HPDE6-E6E7 (cell line): Measurements from ENCODE around the gene PHF19.

Source experiments
- DNase-seq: peaks from one replicate; pipeline ENCODE4 v3.0.0; 2011; ENCODE audit warnings: missing footprints; ENCODE audit errors: extremely low spot score

PHF19 gene

DNA sequence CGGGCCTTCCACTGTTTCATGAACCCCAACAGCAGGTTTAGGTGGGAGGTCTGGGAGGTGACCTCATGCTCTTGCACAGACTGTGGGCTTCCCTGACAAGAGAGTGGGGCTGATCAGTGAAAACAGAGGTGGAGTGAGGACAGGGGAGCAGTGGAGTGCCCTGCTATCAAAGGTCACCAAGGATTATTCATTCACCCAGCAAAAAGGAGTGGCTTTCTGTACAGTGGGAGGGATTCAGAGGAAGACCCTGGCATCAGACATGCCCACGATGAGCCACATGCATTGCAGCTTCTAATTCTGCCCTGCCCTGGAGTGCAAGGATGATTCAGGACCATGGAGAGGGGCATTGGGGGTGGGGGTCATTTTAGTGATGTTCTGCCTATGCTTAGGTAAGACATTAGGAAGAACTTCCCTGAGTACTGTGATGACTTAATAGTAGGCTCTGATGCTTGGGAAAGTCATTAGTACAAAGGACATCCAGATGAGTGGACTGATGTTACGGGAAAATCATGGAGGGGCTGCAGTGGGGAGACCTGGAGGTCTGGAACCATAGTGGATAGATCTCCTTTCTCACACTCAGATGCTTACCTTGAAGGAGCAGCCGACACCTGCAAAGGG lies 36.8 kb upstream of the PHF19 start:
- DNase-seq = no peak

DNA sequence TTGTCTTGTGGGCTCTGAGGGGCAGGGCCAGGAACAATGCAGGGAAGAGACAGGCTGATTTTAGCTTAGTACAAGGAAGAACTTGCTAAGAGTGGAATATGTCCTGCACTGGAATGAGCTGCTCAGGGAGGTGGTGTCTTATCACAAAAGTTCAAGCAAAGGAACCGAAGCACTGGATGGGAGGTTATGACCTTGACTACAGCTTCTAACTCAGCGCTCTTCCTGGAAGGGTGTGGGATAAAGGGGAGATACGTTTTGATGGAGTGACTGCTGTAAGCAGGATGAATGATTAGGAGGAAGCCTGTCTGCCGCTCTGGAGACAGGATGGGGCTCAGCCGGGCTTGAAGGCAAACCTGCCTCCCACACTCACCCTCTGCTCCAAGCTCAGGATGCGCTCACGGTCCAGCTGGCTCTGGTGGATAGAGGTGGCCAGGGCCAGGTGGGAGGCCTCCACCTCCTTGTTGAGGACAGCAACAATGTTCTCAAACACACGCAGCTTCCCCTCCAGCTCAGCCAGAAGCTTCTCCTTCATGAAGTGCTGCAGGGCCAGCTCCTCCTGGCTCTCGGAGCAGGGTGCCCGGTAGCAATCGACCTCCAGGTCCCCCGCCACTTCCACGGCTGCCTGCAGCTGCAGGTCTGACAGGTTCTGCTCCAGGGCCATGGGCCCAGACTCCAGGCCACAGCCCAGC lies 36.1 kb upstream of the PHF19 start:
- DNase-seq = no peak

DNA sequence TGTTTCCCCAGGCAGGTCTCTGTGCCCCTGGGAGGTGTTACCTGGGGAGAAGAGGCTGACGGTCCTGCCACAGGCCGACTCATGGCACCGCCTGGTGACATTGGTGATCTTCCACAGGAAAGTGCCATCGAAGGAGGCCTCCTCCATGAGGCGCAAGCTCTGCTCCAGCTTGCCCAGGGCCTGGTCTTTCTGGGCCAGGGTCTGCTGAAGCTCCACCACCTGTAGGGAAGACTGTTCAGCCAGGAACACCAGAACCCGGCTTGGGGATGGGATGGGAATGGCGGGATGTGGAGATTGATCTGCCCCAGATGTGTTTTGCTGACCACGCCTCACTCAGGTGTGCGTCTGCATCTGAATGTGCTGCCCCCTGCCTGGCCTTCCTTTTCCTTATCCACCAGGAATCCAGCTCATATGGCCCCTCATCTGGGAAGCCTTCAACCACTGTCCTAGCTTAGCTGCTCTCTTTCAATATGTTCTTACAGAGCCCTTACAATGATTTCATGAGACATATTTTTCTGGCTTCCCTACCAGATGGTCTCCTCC lies 34.4 kb upstream of the PHF19 start:
- no peak for DNase-seq

DNA sequence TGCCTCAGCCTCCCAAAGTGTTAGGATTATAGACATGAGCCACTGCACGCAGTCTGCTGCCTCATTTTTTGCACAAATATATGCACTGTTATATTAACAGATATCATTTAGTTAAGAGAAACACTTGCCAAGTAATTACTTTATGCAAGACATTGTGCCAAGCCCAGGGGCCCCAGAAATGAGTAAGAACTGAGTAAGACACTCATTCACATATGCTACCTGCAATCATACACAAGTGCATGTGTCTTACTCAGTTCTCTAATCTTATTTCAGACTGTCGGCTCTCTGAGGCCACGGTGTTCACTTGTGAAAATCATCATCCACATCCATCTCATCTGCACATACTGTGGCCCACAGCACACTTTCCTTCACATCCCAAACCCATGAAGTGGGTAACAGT lies 33.7 kb upstream of the PHF19 start:
- no peak for DNase-seq

DNA sequence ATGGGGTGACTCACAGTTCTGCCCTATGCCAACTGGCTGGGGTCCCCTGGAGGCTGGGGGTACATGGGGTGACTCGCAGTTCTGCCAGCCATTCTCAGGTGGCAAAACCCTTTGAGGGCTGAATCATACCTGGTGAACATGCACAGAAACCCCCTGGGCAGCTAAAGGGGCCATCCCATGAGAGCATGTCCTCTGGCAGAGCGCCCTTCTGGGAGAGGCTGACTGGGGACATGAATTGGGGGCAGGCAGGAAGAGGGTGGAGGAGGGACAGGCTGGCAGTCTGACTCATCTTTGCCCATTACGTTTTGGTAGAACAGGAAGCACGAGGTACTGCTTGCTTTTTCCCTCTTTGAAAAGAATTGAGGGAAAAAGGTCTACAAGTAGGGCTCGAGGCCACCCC lies 32.9 kb upstream of the PHF19 start:
- no peak for DNase-seq

DNA sequence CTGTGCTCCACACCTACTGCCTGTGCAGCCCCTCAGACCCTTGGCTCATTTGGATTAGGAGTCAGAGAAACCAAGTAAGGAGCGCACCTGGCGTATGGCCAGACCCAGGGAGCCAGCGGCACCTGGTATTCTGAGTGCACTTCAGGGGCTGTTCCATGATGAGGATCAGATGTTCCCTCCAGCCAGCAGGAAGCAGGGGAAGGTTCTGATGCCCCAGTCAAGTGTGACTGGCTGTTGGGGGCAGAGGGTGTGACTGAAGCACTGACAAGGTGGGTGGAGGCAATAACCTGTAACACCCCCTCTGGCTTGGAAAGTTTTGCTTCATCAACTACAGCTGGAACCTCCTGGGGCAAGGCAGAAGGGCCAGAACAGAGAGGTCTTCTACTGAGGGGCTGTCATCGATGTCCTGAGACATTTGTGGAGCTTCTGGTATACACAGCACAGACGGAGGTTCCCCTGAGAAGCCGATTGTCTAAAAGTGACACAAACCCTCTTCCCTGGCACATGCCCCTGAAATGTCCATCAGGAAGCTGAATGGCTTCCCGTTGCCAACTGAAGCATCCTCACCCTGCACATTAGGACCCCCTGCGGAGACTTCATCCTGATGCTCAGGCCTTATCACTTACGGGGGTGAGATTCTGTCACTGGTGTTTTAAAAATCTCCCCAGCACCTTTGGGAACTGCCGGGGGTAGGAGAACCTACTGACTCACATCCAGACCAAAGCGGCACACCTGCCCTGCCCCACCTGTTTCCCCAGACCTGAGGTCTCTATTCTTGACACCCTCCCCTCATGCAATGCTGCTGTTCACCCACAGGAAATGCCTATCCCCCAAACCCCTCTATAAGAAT lies 28.6 kb upstream of the PHF19 start:
- DNase-seq = no peak

DNA sequence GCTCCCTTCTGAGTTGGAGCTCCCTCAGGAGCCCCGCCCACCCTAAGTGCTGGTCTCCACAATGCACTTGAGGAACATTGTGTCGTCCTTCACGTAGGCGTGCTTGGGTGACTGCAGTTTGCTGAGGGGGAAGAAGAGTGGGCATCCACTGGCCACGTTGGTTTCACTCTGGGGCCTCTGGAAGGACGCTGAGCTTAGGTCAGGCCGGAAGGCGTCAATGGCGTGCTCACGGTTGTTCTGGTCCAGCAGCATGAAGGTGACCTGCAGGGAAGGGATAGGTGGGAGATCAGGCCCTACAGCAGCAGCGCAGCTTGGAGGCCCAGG lies 28.0 kb upstream of the PHF19 start:
- DNase-seq = no peak

DNA sequence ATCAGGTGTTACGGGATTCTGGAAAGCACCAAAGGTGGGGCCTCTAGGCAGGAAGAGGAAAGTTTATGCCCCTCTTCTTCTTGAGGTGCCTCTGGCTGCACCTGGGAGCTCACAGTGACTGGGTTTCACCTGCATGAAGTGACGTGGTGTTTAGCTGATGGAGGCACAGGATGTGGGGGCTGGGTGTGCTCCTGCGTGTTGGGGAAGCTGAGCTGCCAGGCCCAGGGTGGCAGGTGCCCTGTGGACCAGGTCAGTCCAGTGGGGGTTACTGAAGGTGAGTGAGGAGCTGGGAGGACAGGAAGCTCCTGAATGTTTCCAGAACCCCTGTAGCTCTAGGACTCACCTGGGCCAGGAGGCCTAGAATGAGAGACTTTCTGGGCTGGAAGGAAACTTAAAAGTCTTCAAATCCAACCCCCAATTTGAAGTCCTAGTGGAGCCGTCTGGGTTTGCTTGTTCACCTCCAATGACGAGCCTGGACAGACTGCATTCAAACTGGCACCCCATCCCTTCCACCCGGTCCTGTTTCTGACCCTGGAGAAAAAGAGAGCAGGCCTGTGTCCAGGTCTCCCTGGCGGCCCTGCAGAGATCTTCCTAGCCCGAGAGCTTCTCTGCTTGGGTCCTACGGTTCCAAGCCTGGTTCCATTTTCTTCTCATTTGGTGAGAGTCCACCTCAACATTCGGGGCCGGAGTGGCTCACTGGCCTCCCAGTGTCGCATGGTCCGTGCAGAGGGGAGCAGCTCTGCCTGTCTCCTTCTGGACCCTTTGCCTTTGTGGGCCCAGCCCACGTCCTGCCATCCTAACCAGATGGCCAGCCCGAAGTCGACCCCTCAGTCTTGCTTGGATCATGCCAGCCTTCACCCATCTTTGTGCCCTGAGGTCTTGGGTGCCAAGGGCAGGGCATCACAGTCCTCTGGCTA lies 27.3 kb upstream of the PHF19 start:
- DNase-seq = no peak

DNA sequence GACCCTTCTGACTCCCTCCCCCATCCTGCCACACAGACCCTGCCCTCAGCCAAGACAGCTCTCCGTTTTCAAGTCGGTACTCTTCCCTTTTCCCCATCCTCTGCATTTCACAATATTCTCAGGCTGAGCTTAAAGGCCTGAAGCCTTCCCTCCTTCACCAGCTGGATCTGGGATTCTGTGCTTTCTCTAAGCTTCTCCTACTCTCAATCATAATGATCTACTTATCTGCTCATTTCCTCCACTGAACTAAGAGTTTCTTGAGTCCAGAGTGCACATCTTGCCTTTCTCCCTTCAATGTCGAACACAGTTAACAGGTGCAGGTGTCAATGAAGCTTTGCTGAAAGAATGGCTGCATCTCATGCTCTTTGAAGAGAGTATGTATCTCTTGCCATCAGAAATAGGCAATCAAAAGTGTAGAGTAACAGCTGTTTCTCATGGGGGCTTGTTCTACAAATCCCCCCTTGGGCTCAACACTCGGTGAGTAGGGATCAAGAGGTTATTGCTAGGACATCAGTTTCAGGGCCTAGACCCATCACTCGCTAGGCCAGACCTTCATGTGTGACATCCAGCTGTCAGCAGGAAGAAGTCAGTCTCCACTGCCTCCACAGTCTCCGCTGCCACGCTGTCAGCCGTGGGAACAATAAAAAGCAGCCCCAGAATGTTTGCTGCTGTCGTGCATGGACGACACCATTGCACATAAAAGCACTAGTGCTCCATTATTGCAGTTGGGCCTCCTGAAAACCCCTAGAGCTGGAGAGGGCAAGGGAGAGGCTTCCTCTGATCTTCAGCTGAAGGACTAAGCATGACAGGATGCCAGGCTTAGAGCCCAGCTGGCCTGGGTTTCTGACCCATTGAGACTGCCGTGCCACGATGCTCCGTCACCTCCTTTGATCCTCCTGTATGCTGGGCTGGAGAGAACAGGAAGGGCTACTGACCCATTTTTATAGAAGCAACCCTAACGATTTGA lies 25.9 kb upstream of the PHF19 start:
- no peak for DNase-seq

DNA sequence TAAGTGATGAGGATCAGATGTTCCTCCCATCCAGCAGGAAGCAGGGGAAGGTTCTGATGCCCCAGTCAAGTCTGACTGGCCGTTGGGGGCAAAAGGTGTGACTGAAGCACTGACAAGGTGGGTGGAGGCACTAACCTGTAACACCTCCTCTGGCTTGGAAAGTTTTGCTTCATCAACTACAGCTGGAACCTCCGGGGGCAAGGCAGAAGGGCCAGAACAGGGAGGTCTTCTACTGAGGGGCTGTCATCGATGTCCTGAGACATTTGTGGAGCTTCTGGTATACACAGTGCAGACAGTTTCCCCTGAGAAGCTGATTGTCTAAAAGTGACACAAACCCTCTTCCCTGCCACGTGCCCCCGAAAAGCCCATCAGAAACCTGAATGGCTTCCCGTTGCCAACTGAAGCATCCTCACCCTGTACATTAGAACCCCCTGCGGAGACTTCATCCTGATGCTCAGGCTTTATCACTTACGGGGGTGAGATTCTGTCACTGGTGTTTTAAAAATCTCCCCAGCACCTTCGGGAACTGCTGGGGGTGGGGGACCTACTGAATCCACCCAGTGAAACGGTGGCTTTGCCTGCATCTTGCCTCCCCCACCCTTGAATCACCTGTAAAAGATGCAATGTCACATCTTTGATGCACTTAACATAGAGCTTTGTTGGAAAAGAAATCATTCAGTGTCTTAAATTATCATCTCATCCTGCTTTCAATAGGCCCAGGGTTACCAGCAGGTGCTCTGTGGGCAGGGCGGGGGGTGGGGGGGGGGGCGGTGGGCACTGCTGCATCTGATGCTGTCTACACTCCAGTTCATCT lies 25.0 kb upstream of the PHF19 start:
- DNase-seq = no peak

DNA sequence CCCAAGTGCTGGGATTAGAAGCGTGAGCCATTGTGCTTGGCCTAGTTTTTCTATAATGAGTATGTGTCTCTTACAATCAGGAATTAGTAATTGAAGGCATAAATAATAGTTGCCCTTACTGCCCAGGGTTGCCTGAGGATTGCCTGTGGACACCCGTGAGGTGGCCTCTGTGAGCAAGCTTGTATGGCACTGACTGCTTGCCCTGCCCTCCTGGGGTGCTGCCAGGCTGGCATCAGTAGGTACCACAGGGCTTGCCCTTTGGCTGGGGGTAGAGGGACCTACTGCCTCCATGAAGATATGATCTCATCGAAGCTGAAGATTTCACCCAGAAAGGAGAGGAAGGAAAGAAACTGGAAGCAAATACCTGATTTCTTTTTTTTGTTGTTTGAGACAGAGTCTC lies 23.8 kb upstream of the PHF19 start:
- DNase-seq = no peak

DNA sequence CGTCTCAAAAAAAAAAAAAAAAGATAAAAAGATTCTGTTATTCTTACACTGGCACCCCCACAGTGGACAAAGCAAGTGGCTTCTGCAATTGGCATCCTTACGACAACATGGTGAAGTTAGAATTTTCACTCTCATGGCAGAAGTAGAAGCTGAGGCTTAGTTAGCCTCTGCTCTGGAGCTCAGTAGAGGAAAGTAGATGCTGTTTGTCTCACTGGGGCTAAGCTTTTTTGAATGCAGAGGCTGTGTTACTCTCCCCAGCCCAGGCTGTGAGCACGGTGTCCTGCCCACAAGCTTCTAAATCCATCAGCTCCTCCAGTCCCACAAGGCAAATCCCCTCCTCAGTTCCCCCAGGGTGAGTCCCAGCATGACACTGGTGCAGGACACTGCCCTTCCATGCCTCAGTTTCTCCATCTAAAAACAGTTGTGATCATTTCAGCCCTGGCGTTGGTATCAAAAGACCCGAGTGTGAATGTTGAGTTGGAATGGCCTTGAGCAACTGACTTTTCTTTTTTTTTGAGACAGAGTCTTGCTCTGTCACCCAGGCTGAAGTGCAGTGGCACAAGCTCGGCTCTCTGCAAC lies 22.6 kb upstream of the PHF19 start:
- no peak for DNase-seq

DNA sequence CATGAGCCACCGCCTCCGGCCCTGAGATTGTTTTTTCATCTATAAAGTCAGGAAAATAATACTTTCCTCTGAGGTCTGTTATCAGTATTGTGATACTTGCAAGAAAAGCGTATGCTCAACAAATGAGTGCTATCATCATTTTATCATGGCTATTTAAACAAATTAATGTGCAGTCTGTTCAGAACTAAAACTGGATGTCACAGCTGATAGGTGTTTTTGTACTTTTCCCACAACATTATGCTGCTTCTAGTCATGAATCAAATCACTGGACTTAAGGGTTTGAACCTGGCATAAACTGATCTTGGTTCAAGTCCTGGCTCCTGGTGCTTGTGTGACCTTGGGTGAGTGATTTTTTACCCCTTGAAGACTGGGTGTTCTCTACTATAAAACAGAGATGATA lies 21.4 kb upstream of the PHF19 start:
- no peak for DNase-seq

DNA sequence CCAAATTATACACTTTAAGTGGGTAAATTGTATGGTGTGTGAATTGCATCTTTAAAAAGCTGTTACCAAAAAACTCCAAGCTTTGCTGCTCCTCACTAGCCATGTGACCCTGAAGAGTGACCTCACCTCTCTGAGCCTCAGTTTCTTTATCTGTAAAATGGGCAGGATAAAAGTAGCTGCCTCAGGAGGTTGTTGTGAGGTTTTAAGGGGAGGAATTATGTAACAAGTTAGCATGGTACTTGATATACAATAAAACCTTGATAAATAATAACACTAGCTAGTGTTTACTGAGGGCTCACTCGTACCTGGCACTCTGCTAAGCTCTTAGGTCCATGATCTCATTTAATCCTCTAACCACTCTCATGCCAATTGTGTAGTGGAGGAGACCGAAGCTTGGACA lies 19.0 kb upstream of the PHF19 start:
- DNase-seq = no peak

DNA sequence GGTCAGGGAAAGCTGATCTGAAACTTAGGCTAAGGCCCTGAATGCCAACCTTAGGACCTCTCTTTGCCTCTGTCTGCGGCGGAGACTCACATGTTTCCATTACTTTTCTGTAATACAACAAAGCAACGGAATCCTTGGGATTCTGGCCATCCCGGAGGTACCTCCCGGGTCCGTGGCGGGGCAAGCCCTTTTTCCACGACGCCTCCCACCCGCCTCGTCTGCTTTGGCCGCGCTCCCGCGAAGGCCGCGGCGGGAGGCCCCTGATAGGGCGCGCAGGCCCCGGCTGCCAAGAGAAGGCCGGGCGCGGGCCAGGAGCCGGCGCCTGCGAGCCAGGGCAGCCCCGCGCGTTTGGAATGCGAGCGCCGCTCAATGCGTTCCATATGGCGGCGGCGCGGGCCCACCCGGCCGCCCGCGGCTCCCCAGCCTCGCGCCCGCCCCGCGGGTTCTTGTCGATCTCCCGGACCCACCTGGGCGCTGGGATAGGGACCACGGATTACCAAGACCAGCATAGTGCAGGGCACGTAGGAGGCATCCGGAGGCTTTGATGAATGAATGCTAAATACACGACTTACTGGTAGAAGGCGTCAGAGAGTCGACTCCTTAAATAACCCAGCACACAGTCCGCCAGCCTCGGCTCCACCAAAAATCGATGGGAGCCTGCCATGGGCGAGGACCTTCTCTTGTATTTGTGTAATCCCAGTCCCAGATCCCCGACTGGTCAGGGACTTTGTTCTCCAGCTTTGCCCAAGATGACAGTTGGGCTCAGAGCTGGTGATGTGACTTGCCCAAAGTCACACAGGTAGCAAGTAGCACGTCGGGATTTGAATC lies 17.5 kb upstream of the PHF19 start:
- DNase-seq = no peak

DNA sequence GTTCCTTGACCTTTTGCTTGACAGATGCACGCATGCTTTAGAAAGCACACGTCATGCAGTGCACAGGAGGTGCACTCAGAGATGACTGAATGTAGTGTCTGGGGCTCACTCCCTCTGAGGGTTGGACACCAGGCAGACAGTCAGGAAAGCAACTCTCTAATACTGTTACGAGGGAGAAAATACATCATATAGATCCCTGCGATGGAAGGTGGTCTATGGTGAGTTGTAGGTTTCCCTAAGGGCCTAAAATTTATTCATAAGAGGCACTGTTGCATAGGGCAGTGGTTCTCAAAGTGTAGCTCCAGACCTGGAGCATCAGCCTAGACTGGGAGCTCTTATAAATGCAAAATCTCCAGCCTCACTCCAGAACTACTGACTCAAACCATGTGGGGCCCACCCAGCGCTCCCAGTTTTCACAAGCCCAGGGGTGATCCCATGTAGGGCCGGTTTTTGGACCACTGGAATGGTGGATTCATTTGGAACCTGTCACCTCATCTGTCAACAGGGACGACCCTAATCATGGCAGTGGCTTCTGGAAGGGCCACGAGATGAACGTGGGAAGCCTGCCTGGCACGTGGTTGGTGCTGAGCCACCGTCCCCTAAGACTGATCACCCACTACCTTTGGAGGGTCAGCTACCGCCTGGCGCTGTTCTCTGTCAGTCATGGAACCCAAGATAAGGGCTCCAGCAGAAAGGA lies 16.8 kb upstream of the PHF19 start:
- no peak for DNase-seq

DNA sequence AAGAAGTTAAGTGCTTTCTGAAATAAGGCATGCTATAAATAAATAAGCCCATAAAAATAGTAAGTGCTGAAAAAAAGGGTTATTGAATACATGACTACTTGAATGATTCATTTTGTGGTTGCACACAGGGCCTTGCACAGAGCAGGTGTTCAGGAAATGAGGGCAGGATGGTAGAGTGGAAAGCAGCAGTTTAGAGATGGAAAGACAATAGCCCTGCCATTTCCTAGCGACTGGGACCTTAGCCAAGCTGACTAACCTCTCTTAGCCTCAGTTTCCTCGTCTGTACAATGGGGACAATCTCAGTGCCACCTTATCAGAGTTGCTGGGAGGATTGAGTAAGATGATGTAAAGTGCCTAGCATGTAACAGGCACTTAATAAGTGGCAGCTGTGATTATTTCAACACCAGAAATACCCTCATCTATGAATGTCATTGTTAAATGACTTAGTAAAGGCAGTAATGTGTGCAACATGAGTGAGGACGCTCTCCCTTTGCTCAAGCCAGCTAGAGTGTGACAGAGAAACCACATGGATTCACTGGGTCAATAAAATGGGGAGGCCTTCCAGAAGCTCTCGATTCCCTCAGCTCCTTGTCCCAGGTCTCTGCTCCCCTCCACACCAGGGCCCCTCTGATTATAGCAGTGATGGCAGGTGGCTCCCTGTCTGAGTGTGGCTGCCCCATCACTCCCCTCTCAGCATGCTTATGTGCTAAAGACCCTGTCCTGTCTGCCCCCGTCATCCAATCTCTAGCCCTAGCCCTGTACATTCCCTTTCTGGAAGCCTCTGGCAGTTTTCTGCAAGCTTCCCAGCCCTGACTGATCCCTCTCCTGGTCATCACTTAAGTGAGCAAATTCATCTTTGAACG lies 16.0 kb upstream of the PHF19 start:
- peak; percentile 60 for DNase-seq
